Keratinocyte (primary cell): Measurements from ENCODE around the gene TWIST1. TPM values are rescaled to one million over a fixed set of nuclear protein-coding genes. Genes with fewer than 3 reads are reported as not detected.

Experiments
- DNase-seq: peaks from one replicate; pipeline ENCODE4 v3.0.0-alpha.2; 2011; ENCODE audit warnings: low read depth, missing footprints, low spot score
- FAIRE-seq: peaks from 2 replicates; lab custom pipeline; 2011; peaks lifted over from hg19 to GRCh38; lab: Jason Lieb, UNC
- H2AFZ ChIP-seq: 2 replicates; pipeline ENCODE4 v1.6.0; 2012; ENCODE audit warnings: low read length, control low read depth, inconsistent platforms; ENCODE audit not compliant: control insufficient read depth
- H3K27ac ChIP-seq: 2 replicates; pipeline ENCODE4 v1.5.1; 2011; ENCODE audit warnings: low read length; ENCODE audit not compliant: control insufficient read depth, insufficient read depth
- H3K27me3 ChIP-seq: 3 replicates; pipeline ENCODE4 v1.6.0; 2011; ENCODE audit warnings: low read length; ENCODE audit not compliant: control insufficient read depth, insufficient read depth; ENCODE audit errors: extremely low read depth
- H3K36me3 ChIP-seq, 2 experiments: 2 replicates in 1 of 2; 3 replicates in 1 of 2; pipeline ENCODE4 v1.5.1; 2011; ENCODE audit warnings: low read length in 2 of 2, mild to moderate bottlenecking in 1 of 2; ENCODE audit not compliant: control insufficient read depth in 2 of 2, insufficient read depth in 2 of 2; ENCODE audit errors: extremely low read depth in 1 of 2
- H3K4me1 ChIP-seq: 3 replicates; pipeline ENCODE4 v1.5.1; 2011; ENCODE audit warnings: low read length; ENCODE audit not compliant: control insufficient read depth, insufficient read depth; ENCODE audit errors: extremely low read depth
- H3K4me2 ChIP-seq: 3 replicates; pipeline ENCODE4 v1.6.0; 2011; ENCODE audit warnings: low read depth, low read length; ENCODE audit not compliant: control insufficient read depth, insufficient read depth; ENCODE audit errors: extremely low read depth
- H3K4me3 ChIP-seq, 3 experiments: fragments of 200-600 bp in 1 of 3; sonication (generic) in 1 of 3; 2 replicates in 2 of 3; 3 replicates in 1 of 3; pipeline ENCODE4 v1.5.1; 2011 to 2016; ENCODE audit warnings: low read length in 3 of 3, mild to moderate bottlenecking in 3 of 3, control low read depth in 2 of 3, inconsistent platforms in 1 of 3, low read depth in 1 of 3, mixed read lengths in 1 of 3, mixed run types in 1 of 3, moderate library complexity in 1 of 3; ENCODE audit not compliant: control insufficient read depth in 2 of 3, insufficient read depth in 2 of 3; ENCODE audit errors: extremely low read depth in 1 of 3
- H3K79me2 ChIP-seq: 2 replicates; pipeline ENCODE4 v1.6.0; 2012; ENCODE audit warnings: low read length; ENCODE audit not compliant: control insufficient read depth, insufficient read depth
- H3K9ac ChIP-seq: 3 replicates; pipeline ENCODE4 v1.6.0; 2011; ENCODE audit warnings: low read length; ENCODE audit not compliant: control insufficient read depth, insufficient read depth; ENCODE audit errors: extremely low read depth
- H3K9me1 ChIP-seq: 3 replicates; pipeline ENCODE4 v1.6.0; 2011; ENCODE audit warnings: low read length; ENCODE audit not compliant: control insufficient read depth, insufficient read depth; ENCODE audit errors: extremely low read depth
- H3K9me3 ChIP-seq: 2 replicates; pipeline ENCODE4 v1.5.1; 2012; ENCODE audit warnings: low read depth, low read length; ENCODE audit not compliant: control insufficient read depth
- H4K20me1 ChIP-seq: 3 replicates; pipeline ENCODE4 v1.6.0; 2011; ENCODE audit warnings: low read length; ENCODE audit not compliant: control insufficient read depth, insufficient read depth; ENCODE audit errors: extremely low read depth
- CTCF ChIP-seq, 3 experiments: IDR thresholded peaks in 1 of 3; conservative IDR thresholded peaks in 1 of 3; optimal IDR thresholded peaks in 1 of 3; 2 replicates in 2 of 3; 3 replicates in 1 of 3; pipeline versions ENCODE3 to v1.5.1; 2011; ENCODE audit warnings: low read length in 3 of 3, mild to moderate bottlenecking in 3 of 3, moderate library complexity in 2 of 3, control low read depth in 1 of 3, inconsistent platforms in 1 of 3; ENCODE audit not compliant: insufficient read depth in 2 of 3; ENCODE audit errors: extremely low read depth in 1 of 3
- EZH2 ChIP-seq: IDR thresholded peaks from one replicate; pipeline ENCODE4 v1.6.1; 2012; ENCODE audit warnings: inconsistent platforms, mild to moderate bottlenecking, low read length, moderate library complexity
- dilution Hi-C: fragments of 300-500 bp; cut with MboI; formaldehyde crosslinking; loops from one replicate; pipeline ENCODE4 v1.7.0; 2020; ENCODE audit warnings: low sequenced_read_pairs; ENCODE audit not compliant: extremely low pct_ligation_motif_present
- polyA plus RNA-seq, 5 experiments: library from polyadenylated mRNA; depleted of rRNA in 3 of 5; stranded (reverse) in 3 of 5; stranded (forward) in 1 of 5; unstranded in 1 of 5; fragments of >200 nt; gene quantifications; 1 replicate in 1 of 5; 2 replicates in 3 of 5; 3 replicates in 1 of 5; pipeline versions ENCODE4 v1.2.1 to v1.2.3, GENCODE V29; 2011 to 2012; ENCODE audit warnings: missing spikeins in 2 of 5, low read depth in 1 of 5, low replicate concordance in 1 of 5

TWIST1 gene
- polyA plus RNA-seq, 1 donor (not counting 4 experiments of a cell fraction or from before 2014, with no cell fraction given), result 1.5 TPM

- no peak for DNase-seq
- Histone ChIP-seq H3K9me1 (no peaks in the 10 kb centered on the region), H3K9me3 (no peaks in the 10 kb centered on the region), H3K27me3 (peaks cover 44% of the 10 kb centered on the region), H3K4me3 (no peak overlapping the region), H4K20me1 (no peaks in the 10 kb centered on the region), H2AFZ (no peak overlapping the region), H3K27ac (no peak overlapping the region), H3K4me1 (peaks cover 5% of the 10 kb centered on the region), H3K36me3 (no peaks in the 10 kb centered on the region), H3K79me2 (no peaks in the 10 kb centered on the region), H3K9ac (no peak overlapping the region), H3K4me2 (no peak overlapping the region)
- TF ChIP-seq EZH2, result no peak
- TF ChIP-seq CTCF (optimal IDR thresholded peaks at IDR 0.05 in 1 of 3, IDR thresholded peaks at IDR 0.05 in 1 of 3, conservative IDR thresholded peaks at IDR 0.05 in 1 of 3; ENCODE audit: extremely low read depth in 1 of 3, insufficient read depth in 2 of 3, low read length in 3 of 3), result no peak
- FAIRE-seq, result no peak
- dilution Hi-C loops, result no loop called here
These were observed 1.9 kb upstream of the TWIST1 start for GRCh38 chr7:19119372-19119771.

- Histone ChIP-seq H3K9me1 (no peaks in the 10 kb centered on the region), H3K79me2 (no peaks in the 10 kb centered on the region), H3K27me3 (peaks cover 44% of the 10 kb centered on the region), H3K4me1 (peaks cover 5% of the 10 kb centered on the region), H4K20me1 (no peaks in the 10 kb centered on the region), H3K27ac (no peak overlapping the region), H3K4me3 (no peak overlapping the region), H2AFZ (no peak overlapping the region), H3K4me2 (peak overlapping the region; percentile 8), H3K36me3 (no peaks in the 10 kb centered on the region), H3K9ac (no peak overlapping the region), H3K9me3 (no peaks in the 10 kb centered on the region)
- FAIRE-seq (no peak), DNase-seq (no peak)
- TF ChIP-seq EZH2, result peak; percentile 38
- no peak for TF ChIP-seq CTCF (optimal IDR thresholded peaks at IDR 0.05 in 1 of 3, IDR thresholded peaks at IDR 0.05 in 1 of 3, conservative IDR thresholded peaks at IDR 0.05 in 1 of 3; ENCODE audit: extremely low read depth in 1 of 3, insufficient read depth in 2 of 3, low read length in 3 of 3)
- dilution Hi-C loops, result no loop called here
These were observed 1.4 kb upstream of the TWIST1 start for GRCh38 chr7:19118636-19119371.
